K562 (cell line): ENCODE data around the gene EPHB4. TPM values are rescaled to one million over a fixed set of nuclear protein-coding genes. Genes with fewer than 3 reads are reported as not detected.

Experiments used
- ATAC-seq: fragments of 200-7000 bp; cut with Tn5 transposase; 3 replicates; pipeline ENCODE4 v1.9.1; 2020; ENCODE audit warnings: moderate library complexity
- BruUV-seq: library from RNA; stranded (reverse); fragments of 400-500 nt; replicated peaks from 2 replicates; lab custom pipeline; 2021; lab: Mats Ljungman, UMichigan
- CTCF ChIA-PET: fragments of 300-600 bp; formaldehyde crosslinking; extraction: SDS; loops from one replicate; lab custom pipeline; 2021; ENCODE audit warnings: low intra/inter-chr PET ratio; lab: Yijun Ruan, JAX
- POLR2A ChIA-PET: fragments of 300-600, 350-650 bp; sonication (Branson Sonifier 250); formaldehyde crosslinking; extraction: SDS; loops from one replicate; lab custom pipeline; 2021; ENCODE audit warnings: antibody characterized with exemption, inconsistent platforms; lab: Yijun Ruan, JAX
- DNase-seq, 4 experiments: peaks; one replicate each; pipeline versions ENCODE4 v3.0.0 to v3.0.0-alpha.2; 2011 to 2018; ENCODE audit warnings: low spot score in 3 of 4, mixed read lengths in 3 of 4; ENCODE audit errors: extremely low read depth in 1 of 4
- FAIRE-seq: peaks from 2 replicates; lab custom pipeline; 2011; peaks lifted over from hg19 to GRCh38; lab: Jason Lieb, UNC
- H2AFZ ChIP-seq: 2 replicates; pipeline ENCODE4 v1.6.0; 2011; ENCODE audit warnings: low read depth, low read length, control low read depth, inconsistent platforms
- H3K27ac ChIP-seq: fragments of 200-600 bp; 3 replicates; pipeline ENCODE4 v1.8.0; 2011; ENCODE audit warnings: low read depth, mild to moderate bottlenecking, control low read depth, inconsistent platforms, low read length, moderate library complexity, mixed read lengths; ENCODE audit errors: extremely low read depth
- H3K27me3 ChIP-seq, 2 experiments: fragments of 300-600 bp in 1 of 2; 2 replicates in 1 of 2; 3 replicates in 1 of 2; pipeline versions ENCODE4 v1.6.0 to v1.8.0; 2011; ENCODE audit warnings: inconsistent platforms in 2 of 2, low read length in 2 of 2, mild to moderate bottlenecking in 1 of 2, mixed read lengths in 1 of 2, moderate library complexity in 1 of 2; ENCODE audit not compliant: control insufficient read depth in 2 of 2, insufficient read depth in 2 of 2
- H3K36me3 ChIP-seq: fragments of 300-600 bp; 3 replicates; pipeline ENCODE4 v1.8.0; 2011; ENCODE audit warnings: mild to moderate bottlenecking, low read length, inconsistent platforms; ENCODE audit not compliant: control insufficient read depth, insufficient read depth
- H3K4me1 ChIP-seq, 2 experiments: fragments of 200-600 bp in 1 of 2; replicated peaks in 1 of 2; 2 replicates in 1 of 2; 3 replicates in 1 of 2; pipeline versions ENCODE4 v1.5.1 to v1.8.0; 2011; ENCODE audit warnings: inconsistent platforms in 2 of 2, low read length in 2 of 2, mild to moderate bottlenecking in 1 of 2, mixed read lengths in 1 of 2, moderate library complexity in 1 of 2; ENCODE audit not compliant: control insufficient read depth in 2 of 2, insufficient read depth in 2 of 2
- H3K4me2 ChIP-seq: 2 replicates; pipeline ENCODE4 v1.6.1; 2011; ENCODE audit warnings: low read length, control low read depth, inconsistent platforms, mixed read lengths; ENCODE audit not compliant: insufficient read depth
- H3K4me3 ChIP-seq: fragments of 200-600 bp; sonication (generic), shearing (Covaris generic); 2 replicates; pipeline ENCODE4 v1.5.1; 2016; ENCODE audit warnings: control low read depth, inconsistent platforms
- H3K79me2 ChIP-seq: fragments of 200-600 bp; 3 replicates; pipeline ENCODE4 v1.8.0; 2011; ENCODE audit warnings: low read length, inconsistent platforms; ENCODE audit not compliant: control insufficient read depth, insufficient read depth
- H3K9ac ChIP-seq, 2 experiments: 2 replicates each; pipeline versions ENCODE4 v1.6.0 to v1.6.1; 2011; ENCODE audit warnings: low read depth in 2 of 2, low read length in 2 of 2, control low read depth in 1 of 2, inconsistent platforms in 1 of 2, mild to moderate bottlenecking in 1 of 2, mixed read lengths in 1 of 2; ENCODE audit not compliant: insufficient read depth in 1 of 2
- H3K9me1 ChIP-seq: one replicate; pipeline ENCODE4 v1.6.0; 2011; ENCODE audit warnings: inconsistent platforms, mild to moderate bottlenecking, low read length, moderate library complexity; ENCODE audit not compliant: control insufficient read depth, insufficient read depth
- H3K9me3 ChIP-seq: replicated peaks from 2 replicates; pipeline ENCODE4 v1.5.1; 2011; ENCODE audit warnings: low read depth, low read length, inconsistent platforms; ENCODE audit not compliant: control insufficient read depth, insufficient read depth
- H4K20me1 ChIP-seq: replicated peaks from 2 replicates; pipeline ENCODE4 v1.6.1; 2011; ENCODE audit warnings: low read length, inconsistent platforms, mixed read lengths; ENCODE audit not compliant: control insufficient read depth, insufficient read depth
- ATF1 ChIP-seq, 2 experiments: fragments of 450-650 bp in 1 of 2; IDR thresholded peaks; 2 replicates each; pipeline ENCODE4 v1.6.1; 2016; ENCODE audit warnings: missing compliant biosample characterization in 1 of 2, missing genetic modification characterization in 1 of 2
- BRF1 ChIP-seq: IDR thresholded peaks from 3 replicates; pipeline ENCODE4 v1.6.1; 2011; ENCODE audit warnings: borderline replicate concordance, mild to moderate bottlenecking; ENCODE audit not compliant: insufficient read length; ENCODE audit errors: extremely low read depth
- CBX8 ChIP-seq: fragments of 200-600 bp; sonication (generic); IDR thresholded peaks from 2 replicates; pipeline ENCODE4 v1.6.1; 2012; ENCODE audit warnings: borderline replicate concordance, mixed run types, low read depth, mild to moderate bottlenecking, moderate library complexity, mixed read lengths, low read length, control low read depth, inconsistent platforms; ENCODE audit not compliant: poor library complexity, severe bottlenecking; ENCODE audit errors: extremely low read depth
- E2F3 ChIP-seq: fragments of 250-450 bp; sonication (Bioruptor Pico); IDR thresholded peaks from 2 replicates; pipeline ENCODE4 v1.4.0; 2020; ENCODE audit warnings: mild to moderate bottlenecking
- FOXJ3 ChIP-seq: sonication (generic); formaldehyde crosslinking; IDR thresholded peaks from 2 replicates; pipeline ENCODE4 v1.4.0; 2020; ENCODE audit warnings: mild to moderate bottlenecking, missing genetic modification reagents
- MTA1 ChIP-seq: fragments of 450-650 bp; IDR thresholded peaks from 2 replicates; pipeline ENCODE4 v1.6.1; 2017; ENCODE audit warnings: borderline replicate concordance
- NKRF ChIP-seq: fragments of 450-650 bp; IDR thresholded peaks from 2 replicates; pipeline ENCODE4 v1.6.1; 2016; ENCODE audit warnings: borderline replicate concordance
- POLR2B ChIP-seq: fragments of 450-650 bp; IDR thresholded peaks from 2 replicates; pipeline ENCODE4 v1.6.1; 2018; ENCODE audit warnings: low read depth; ENCODE audit not compliant: partially characterized antibody
- RAD21 ChIP-seq, 2 experiments: fragments of 250-450 bp in 1 of 2; fragments of 450-650 bp in 1 of 2; sonication (Bioruptor Pico) in 1 of 2; formaldehyde crosslinking in 1 of 2; IDR thresholded peaks in 1 of 2; conservative IDR thresholded peaks in 1 of 2; 2 replicates each; pipeline versions ENCODE4 v1.4.0 to v1.8.0; 2020 to 2022; ENCODE audit warnings: mild to moderate bottlenecking in 2 of 2, moderate library complexity in 1 of 2
- SMAD3 ChIP-seq: fragments of 450-650 bp; formaldehyde crosslinking; conservative IDR thresholded peaks from 2 replicates; pipeline ENCODE4 v1.4.0; 2020; ENCODE audit warnings: mild to moderate bottlenecking
- TCF15 ChIP-seq: fragments of 250-450 bp; sonication (Bioruptor Pico); IDR thresholded peaks from 2 replicates; pipeline ENCODE4 v1.8.0; 2022; ENCODE audit warnings: moderate library complexity, mild to moderate bottlenecking, inconsistent platforms
- XRCC5 ChIP-seq: fragments of 200-400 bp; formaldehyde crosslinking; IDR thresholded peaks from 2 replicates; pipeline ENCODE4 v1.6.1; 2017; ENCODE audit warnings: low read depth, mild to moderate bottlenecking, low read length
- ZNF134 ChIP-seq: fragments of 250-450 bp; sonication (Bioruptor Pico); conservative IDR thresholded peaks from 2 replicates; pipeline ENCODE4 v1.4.0; 2020
- ZNF174 ChIP-seq: fragments of 250-450 bp; sonication (Bioruptor Pico); IDR thresholded peaks from 2 replicates; pipeline ENCODE4 v1.4.0; 2020; ENCODE audit warnings: mild to moderate bottlenecking
- ZNF253 ChIP-seq: fragments of 250-450 bp; sonication (Bioruptor Pico); conservative IDR thresholded peaks from 2 replicates; pipeline ENCODE4 v1.6.1; 2021; ENCODE audit warnings: mild to moderate bottlenecking
- ZNF280A ChIP-seq: fragments of 450-650 bp; IDR thresholded peaks from 2 replicates; pipeline ENCODE4 v1.6.1; 2018; ENCODE audit warnings: mild to moderate bottlenecking, low read depth; ENCODE audit not compliant: partially characterized antibody
- ZNF431 ChIP-seq: sonication (generic); formaldehyde crosslinking; IDR thresholded peaks from 2 replicates; pipeline ENCODE4 v1.8.0; 2022; ENCODE audit warnings: mild to moderate bottlenecking, missing genetic modification reagents
- WGBS: fragments of 100-300 bp; shearing (Covaris generic); methylation state at CpG from one replicate; pipeline ENCODE4 v1.1.6; 2016; ENCODE audit warnings: low coverage, mixed read lengths; ENCODE audit not compliant: insufficient coverage; ENCODE audit errors: missing lambda C conversion rate; 5-methylcytosine and 5-hydroxymethylcytosine counted together
- in situ Hi-C: fragments of 300-500 bp; cut with MboI; formaldehyde crosslinking; loops from 4 replicates; pipeline ENCODE4 v1.15.0; 2018; ENCODE audit warnings: inconsistent platforms, mixed read lengths
- intact Hi-C: fragments of 100-400 bp; cut with micrococcal nuclease; formaldehyde crosslinking; loops from 2 replicates; pipeline ENCODE4 v1.14.2; 2022
- polyA plus RNA-seq, 8 experiments: library from polyadenylated mRNA; depleted of rRNA in 4 of 8; stranded (reverse) in 5 of 8; unstranded in 3 of 8; fragments of >200 nt; fragmentation: Nextera tagmentation in 2 of 8; fragmentation: Illumina TruSeq in 1 of 8; extraction: Ambion mirVana in 2 of 8; extraction: Trizol in 1 of 8; gene quantifications; 2 replicates each; pipeline versions ENCODE4 v1.2.1 to v1.2.3, GENCODE V29; 2011 to 2014; ENCODE audit warnings: inconsistent platforms in 1 of 8, missing spikeins in 1 of 8
- total RNA-seq, 7 experiments: library from RNA; depleted of rRNA in 6 of 7; stranded (reverse); fragments of >200 nt in 6 of 7; fragmentation: Illumina TruSeq in 2 of 7; extraction: Trizol in 2 of 7; gene quantifications; 2 replicates each; pipeline versions ENCODE4 v1.2.1 to v1.2.3, GENCODE V29; 2011 to 2021; ENCODE audit warnings: low replicate concordance in 1 of 7

EPHB4 gene
- total and polyA plus RNA-seq, 9 of the 15 experiments (the other 6 are each of a cell fraction or from before 2014, with no cell fraction given): 1.2 to 82.1 (median 37.9) TPM

GRCh38 chr7:100801833-100802568 lies 25.3 kb downstream of the EPHB4 start:
- ChIA-PET CTCF (interaction anchor here (5.4 kb wide), 1 partner anchor 50 kb away, joined by 47 read pairs; the partner anchor contains the start of gene SLC12A9), POLR2A (interaction anchor here (0.6 to 1.5 kb wide), 4 partner anchors 13 to 52 kb away, joined by 3 to 10 read pairs (median 4); partner anchors contain the start of gene SLC12A9)
- Histone ChIP-seq H3K4me2 (peak overlapping the region; percentile 75), H3K9ac (peak overlapping the region; percentile 8 to 79; a peak in 3 of 4 replicates), H3K9me3 (no peaks in the 10 kb centered on the region), H3K9me1 (no peaks in the 10 kb centered on the region), H3K4me1 (peaks cover 46 to 66% of the 10 kb centered on the region in 2 experiments), H4K20me1 (no peaks in the 10 kb centered on the region), H3K4me3 (peak overlapping the region; percentile 18; the same call in 1 of the 2 replicates), H3K27me3 (no peaks in the 10 kb centered on the region), H3K36me3 (peaks cover 44% of the 10 kb centered on the region; the same call in 2 of the 3 replicates), H2AFZ (no peak overlapping the region), H3K27ac (peak overlapping the region; percentile 71), H3K79me2 (no peaks in the 10 kb centered on the region)
- ATAC-seq (peak; percentile 83), FAIRE-seq (peak; percentile 91), DNase-seq (peak; percentile 97 to 98 (median 97))
- BruUV-seq: no TSS peak
- WGBS: under 1% methylated on average over 18 of the region's 18 CpGs
- in situ Hi-C loops: no loop called here
- intact Hi-C loops: loop anchor here (1.0 to 5.0 kb wide), 2 partner anchors 24 to 95 kb away; partner anchors contain the start of gene POP7
- TF ChIP-seq ATF1 (CRISPR knock-in tag; IDR thresholded peaks at IDR 0.05): no peak
- peak; percentile 69 for TF ChIP-seq ATF1 (tag; IDR thresholded peaks at IDR 0.05)
- no peak for TF ChIP-seq ZNF174 (CRISPR knock-in tag)
- peak in 1 of 2 experiments; percentile 24; a peak in 1 of 4 replicates for TF ChIP-seq RAD21 (CRISPR knock-in tag; conservative IDR thresholded peaks at IDR 0.05 in 1 of 2, IDR thresholded peaks at IDR 0.05 in 1 of 2)
- peak; percentile 38; the same call in 1 of the 2 replicates for TF ChIP-seq E2F3
- peak; percentile 74; the same call in 1 of the 2 replicates for TF ChIP-seq MTA1
- peak; percentile 57; the same call in 1 of the 2 replicates for TF ChIP-seq ZNF253 (CRISPR knock-in tag)
- peak; percentile 87 for TF ChIP-seq XRCC5
- no peak for TF ChIP-seq ZNF134 (CRISPR knock-in tag)
- TF ChIP-seq ZNF431: 0 out of 2 replicates have a peak, but pooled peaks have one; percentile 12
- no peak for TF ChIP-seq BRF1
- peak; percentile 27; the same call in 1 of the 2 replicates for TF ChIP-seq FOXJ3 (CRISPR knock-in tag)
- TF ChIP-seq POLR2B: peak; percentile 51
- no peak for TF ChIP-seq TCF15 (CRISPR knock-in tag)
- TF ChIP-seq ZNF280A: no peak
- TF ChIP-seq CBX8: no peak
- TF ChIP-seq NKRF: peak; percentile 82
- no peak for TF ChIP-seq SMAD3 (CRISPR knock-in tag)
